ENCODE results near the gene MYL5. TPM values are rescaled to one million over a fixed set of nuclear protein-coding genes. Genes with fewer than 3 reads are reported as not detected.

MYL5 gene
- total RNA-seq, 1 experiment from 2014 or later, result 17.1 TPM

DNA sequence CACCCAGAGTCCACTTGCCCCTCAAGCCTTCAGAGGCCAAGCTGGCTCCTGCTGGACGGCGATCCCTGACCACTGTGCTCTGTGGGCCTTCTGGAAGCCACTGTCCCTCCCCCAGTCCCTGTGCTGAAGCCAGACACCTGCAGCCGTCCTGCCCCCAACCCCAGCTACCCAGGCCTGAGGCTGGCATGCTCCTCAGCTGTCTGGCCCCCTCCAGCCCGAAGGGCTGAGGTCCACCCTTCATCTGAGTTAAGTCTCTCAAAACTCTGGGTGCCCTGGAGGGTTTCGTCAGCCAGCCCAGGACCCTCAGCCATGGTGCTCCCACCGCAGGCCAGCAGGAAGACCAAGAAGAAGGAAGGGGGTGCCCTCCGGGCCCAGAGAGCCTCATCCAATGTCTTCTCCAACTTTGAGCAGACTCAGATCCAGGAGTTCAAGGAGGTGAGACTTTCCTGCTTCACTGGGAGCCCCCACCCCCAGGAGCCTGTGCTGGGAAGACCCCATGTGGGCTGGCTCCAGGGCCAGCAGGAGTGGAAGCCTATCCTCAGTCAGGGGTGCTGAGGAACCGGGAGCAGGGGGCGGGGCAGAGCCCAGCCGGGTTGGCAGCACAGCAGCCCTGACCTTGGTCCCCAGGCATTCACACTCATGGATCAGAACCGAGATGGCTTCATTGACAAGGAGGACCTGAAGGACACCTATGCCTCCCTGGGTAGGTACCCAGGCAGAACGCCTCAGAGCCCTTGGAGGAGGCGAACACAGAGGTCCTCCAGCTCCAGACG is 4.2 kb downstream of the MYL5 start:
- CTCF ChIA-PET, result no interaction called here
- H3K36me3 ChIP-seq (ENCODE audit: control insufficient read depth, insufficient read depth, low read length), result no peaks in the 10 kb centered on the region
- H3K9me3 ChIP-seq, result no peaks in the 10 kb centered on the region
- TF ChIP-seq, protein P1, sequence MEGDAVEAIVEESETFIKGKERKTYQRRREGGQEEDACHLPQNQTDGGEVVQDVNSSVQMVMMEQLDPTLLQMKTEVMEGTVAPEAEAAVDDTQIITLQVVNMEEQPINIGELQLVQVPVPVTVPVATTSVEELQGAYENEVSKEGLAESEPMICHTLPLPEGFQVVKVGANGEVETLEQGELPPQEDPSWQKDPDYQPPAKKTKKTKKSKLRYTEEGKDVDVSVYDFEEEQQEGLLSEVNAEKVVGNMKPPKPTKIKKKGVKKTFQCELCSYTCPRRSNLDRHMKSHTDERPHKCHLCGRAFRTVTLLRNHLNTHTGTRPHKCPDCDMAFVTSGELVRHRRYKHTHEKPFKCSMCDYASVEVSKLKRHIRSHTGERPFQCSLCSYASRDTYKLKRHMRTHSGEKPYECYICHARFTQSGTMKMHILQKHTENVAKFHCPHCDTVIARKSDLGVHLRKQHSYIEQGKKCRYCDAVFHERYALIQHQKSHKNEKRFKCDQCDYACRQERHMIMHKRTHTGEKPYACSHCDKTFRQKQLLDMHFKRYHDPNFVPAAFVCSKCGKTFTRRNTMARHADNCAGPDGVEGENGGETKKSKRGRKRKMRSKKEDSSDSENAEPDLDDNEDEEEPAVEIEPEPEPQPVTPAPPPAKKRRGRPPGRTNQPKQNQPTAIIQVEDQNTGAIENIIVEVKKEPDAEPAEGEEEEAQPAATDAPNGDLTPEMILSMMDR (IDR thresholded peaks at IDR 0.05; ENCODE audit: insufficient read depth in 1 of 2, low read depth in 1 of 2, low read length in 1 of 2, severe bottlenecking in 1 of 2, unreplicated experiment in 1 of 2), result no peak
- POLR2A ChIA-PET, result no interaction called here
- H3K4me3 ChIP-seq (ENCODE audit: low read depth, low read length), result no peak overlapping the region
- H3K4me1 ChIP-seq, result peaks cover 10% of the 10 kb centered on the region; the same call in 1 of the 2 replicates
- Mint-ChIP-seq H3K27me3 (ENCODE audit: insufficient read depth, unreplicated experiment) (no peaks in the 10 kb centered on the region), H3K4me3 (ENCODE audit: unreplicated experiment) (no peak overlapping the region), H3K4me1 (ENCODE audit: low read depth, unreplicated experiment) (no peaks in the 10 kb centered on the region), H3K9me3 (ENCODE audit: unreplicated experiment) (no peaks in the 10 kb centered on the region), H3K27ac (ENCODE audit: unreplicated experiment) (no peak overlapping the region), H3K36me3 (ENCODE audit: insufficient read depth, unreplicated experiment) (peaks cover 19% of the 10 kb centered on the region)
- H3K27me3 ChIP-seq (replicated peaks; ENCODE audit: control insufficient read depth, insufficient read depth, low read length), result no peaks in the 10 kb centered on the region
- BruUV-seq (replicated peaks), result no TSS peak
- no peak for DNase-seq
- intact Hi-C loops (cut with micrococcal nuclease; ENCODE audit: unreplicated experiment), result no loop called here

DNA sequence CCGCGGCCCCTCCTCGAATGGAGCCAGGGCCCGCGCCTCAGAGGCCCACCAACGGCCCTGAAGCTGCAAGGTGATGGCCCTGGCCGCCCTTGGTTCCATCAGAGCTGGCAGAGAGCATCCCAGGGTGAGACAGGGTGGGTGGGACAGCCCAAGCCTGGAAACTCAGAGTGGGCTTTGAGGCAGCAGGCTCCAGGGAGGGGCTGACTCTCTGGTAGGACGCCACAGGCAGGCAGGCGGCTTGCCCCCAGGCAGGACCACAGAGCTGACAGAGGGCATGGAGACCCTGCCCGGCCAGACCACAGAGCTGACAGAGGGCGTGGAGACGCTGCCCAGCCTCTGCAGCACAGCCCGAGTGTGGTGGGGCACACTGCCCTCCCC is 4.8 kb downstream of the MYL5 start:
- H3K4me3 Mint-ChIP-seq (ENCODE audit: unreplicated experiment), result no peak overlapping the region
- Histone ChIP-seq H3K4me1 (peaks cover 10% of the 10 kb centered on the region; the same call in 1 of the 2 replicates), H3K27me3 (replicated peaks; ENCODE audit: control insufficient read depth, insufficient read depth, low read length) (no peaks in the 10 kb centered on the region), H3K36me3 (ENCODE audit: control insufficient read depth, insufficient read depth, low read length) (no peaks in the 10 kb centered on the region), H3K4me3 (ENCODE audit: low read depth, low read length) (no peak overlapping the region), H3K9me3 (no peaks in the 10 kb centered on the region)
- ChIA-PET CTCF (no interaction called here), POLR2A (no interaction called here)
- no peak overlapping the region for H3K27ac Mint-ChIP-seq (ENCODE audit: unreplicated experiment)
- H3K36me3 Mint-ChIP-seq (ENCODE audit: insufficient read depth, unreplicated experiment), result peaks cover 13% of the 10 kb centered on the region
- no peaks in the 10 kb centered on the region for H3K9me3 Mint-ChIP-seq (ENCODE audit: unreplicated experiment)
- no peaks in the 10 kb centered on the region for H3K27me3 Mint-ChIP-seq (ENCODE audit: insufficient read depth, unreplicated experiment)
- TF ChIP-seq, protein P1 (IDR thresholded peaks at IDR 0.05; ENCODE audit: insufficient read depth in 1 of 2, low read depth in 1 of 2, low read length in 1 of 2, severe bottlenecking in 1 of 2, unreplicated experiment in 1 of 2), result no peak
- intact Hi-C loops (cut with micrococcal nuclease; ENCODE audit: unreplicated experiment), result no loop called here
- DNase-seq, result no peak
- no peaks in the 10 kb centered on the region for H3K4me1 Mint-ChIP-seq (ENCODE audit: low read depth, unreplicated experiment)
- BruUV-seq (replicated peaks), result no TSS peak

- H3K36me3 ChIP-seq (ENCODE audit: control insufficient read depth, insufficient read depth, low read length), result no peaks in the 10 kb centered on the region
- H3K27ac Mint-ChIP-seq (ENCODE audit: unreplicated experiment), result no peak overlapping the region
- H3K27me3 ChIP-seq (replicated peaks; ENCODE audit: control insufficient read depth, insufficient read depth, low read length), result no peaks in the 10 kb centered on the region
- H3K9me3 Mint-ChIP-seq (ENCODE audit: unreplicated experiment), result no peaks in the 10 kb centered on the region
- POLR2A ChIA-PET, result no interaction called here
- H3K4me3 ChIP-seq (ENCODE audit: low read depth, low read length), result no peak overlapping the region
- H3K27me3 Mint-ChIP-seq (ENCODE audit: insufficient read depth, unreplicated experiment), result no peaks in the 10 kb centered on the region
- no peaks in the 10 kb centered on the region for H3K9me3 ChIP-seq
- CTCF ChIA-PET, result no interaction called here
- H3K4me1 ChIP-seq, result peaks cover 10% of the 10 kb centered on the region; the same call in 1 of the 2 replicates
- H3K4me3 Mint-ChIP-seq (ENCODE audit: unreplicated experiment), result no peak overlapping the region
- TF ChIP-seq, protein P1 (IDR thresholded peaks at IDR 0.05; ENCODE audit: insufficient read depth in 1 of 2, low read depth in 1 of 2, low read length in 1 of 2, severe bottlenecking in 1 of 2, unreplicated experiment in 1 of 2), result no peak
- intact Hi-C loops (cut with micrococcal nuclease; ENCODE audit: unreplicated experiment), result no loop called here
- peaks cover 11% of the 10 kb centered on the region for H3K36me3 Mint-ChIP-seq (ENCODE audit: insufficient read depth, unreplicated experiment)
- DNase-seq, result no peak
- BruUV-seq (replicated peaks), result no TSS peak
- no peaks in the 10 kb centered on the region for H3K4me1 Mint-ChIP-seq (ENCODE audit: low read depth, unreplicated experiment)
These were observed 5.3 kb downstream of the MYL5 start for GRCh38 chr4:679629-680028.

Data from Caco-2 (cell line).